GM21360 (cell line): ENCODE measurements around the gene TANC1.
"Not testable (repeated sequence)": the region's sequence is repeated elsewhere in the genome, so short reads cannot be mapped to it uniquely, and the experiment has no call there.

Experiments
- ATAC-seq: cut with Tn5 transposase; IDR thresholded peaks from one replicate; pipeline ENCODE4 v1.9.1; 2021; ENCODE audit warnings: mild to moderate bottlenecking, moderate library complexity; ENCODE audit not compliant: unreplicated experiment

The TANC1 gene

DNA sequence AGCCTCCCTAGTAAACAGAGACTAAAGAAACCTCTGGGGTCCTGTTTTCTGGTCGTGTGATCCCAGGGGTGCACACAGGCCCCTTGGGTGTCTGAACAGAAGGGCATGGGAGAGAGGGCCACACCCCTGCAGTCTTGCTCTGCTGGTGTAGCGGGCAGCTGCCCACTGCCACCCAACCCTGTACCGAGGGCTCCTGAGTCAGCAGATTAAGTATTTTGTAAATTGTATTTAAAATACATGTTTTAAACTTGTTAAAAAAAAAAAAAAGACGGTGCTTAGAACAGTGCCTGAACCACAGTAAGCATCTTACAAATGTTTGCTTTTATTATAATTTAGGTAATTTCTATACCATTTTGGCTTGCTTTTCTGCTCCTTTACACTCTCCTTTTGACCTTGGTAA, 113.7 kb downstream of the TANC1 start:
- no peak for ATAC-seq

DNA sequence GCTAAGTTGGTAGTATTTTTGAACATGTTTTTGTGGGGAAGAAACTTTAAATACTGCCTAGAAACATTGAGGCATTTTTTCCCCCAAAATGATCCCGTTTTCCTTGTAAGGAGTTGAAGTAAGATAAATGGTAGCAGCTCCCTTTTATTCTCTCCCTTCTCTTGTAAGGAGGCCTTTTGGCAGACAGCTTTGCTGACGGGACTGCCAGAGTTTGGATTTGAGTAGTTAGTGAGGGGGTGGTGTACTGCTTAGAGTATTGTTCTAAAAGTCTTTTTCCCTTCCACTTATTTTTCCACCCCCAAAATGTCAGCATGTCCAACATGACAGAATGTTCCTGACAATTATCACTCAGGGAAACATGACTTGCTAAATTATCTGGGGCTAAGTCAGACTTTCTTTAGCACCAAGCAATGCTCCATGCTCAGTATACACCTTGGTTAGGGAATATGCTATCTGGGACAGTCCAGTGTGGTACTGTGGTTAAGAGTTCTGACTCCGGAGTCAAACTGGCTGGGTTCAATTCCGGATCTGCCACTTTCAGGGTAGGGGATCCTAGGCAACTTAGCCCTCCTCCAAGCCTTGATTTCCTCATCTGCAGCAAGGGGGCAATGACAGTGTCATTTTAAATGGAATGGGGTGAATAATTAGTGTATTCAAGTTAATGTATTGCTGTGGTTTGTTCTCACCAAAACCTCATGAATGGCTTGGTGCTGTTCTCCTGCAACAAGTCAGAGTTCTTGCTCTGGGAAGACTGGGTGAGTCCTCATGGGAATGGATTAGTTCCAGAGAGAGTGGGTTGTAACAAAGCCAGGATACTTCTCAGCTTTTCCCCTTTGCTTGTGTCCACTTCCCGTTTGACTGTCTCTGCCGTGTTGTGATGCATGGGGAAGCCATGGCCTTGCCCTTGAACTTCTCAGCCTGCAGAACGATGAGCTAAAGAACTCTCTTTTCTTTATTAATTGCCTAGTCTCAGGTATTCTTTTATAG, 116.2 kb downstream of the TANC1 start:
- no peak for ATAC-seq

DNA sequence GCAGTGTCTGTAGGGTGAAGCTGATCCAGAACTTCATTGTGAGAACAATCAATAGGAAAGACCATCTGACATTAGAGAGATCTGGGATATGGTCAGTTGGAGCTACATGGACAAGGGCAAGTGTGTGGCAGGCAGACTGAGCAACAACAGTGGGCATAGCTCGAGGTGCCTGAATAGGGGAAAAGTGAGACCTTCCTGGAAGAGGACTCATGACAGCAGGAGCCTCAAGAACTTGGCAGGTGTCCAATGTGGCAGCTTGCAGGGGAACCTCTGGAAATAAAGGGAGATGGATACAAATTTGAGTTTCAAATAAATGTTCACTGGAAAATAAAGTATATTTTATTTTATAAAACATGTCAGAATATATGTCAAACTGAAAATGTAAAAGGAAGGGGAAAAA, 117.9 kb downstream of the TANC1 start:
- no peak for ATAC-seq

DNA sequence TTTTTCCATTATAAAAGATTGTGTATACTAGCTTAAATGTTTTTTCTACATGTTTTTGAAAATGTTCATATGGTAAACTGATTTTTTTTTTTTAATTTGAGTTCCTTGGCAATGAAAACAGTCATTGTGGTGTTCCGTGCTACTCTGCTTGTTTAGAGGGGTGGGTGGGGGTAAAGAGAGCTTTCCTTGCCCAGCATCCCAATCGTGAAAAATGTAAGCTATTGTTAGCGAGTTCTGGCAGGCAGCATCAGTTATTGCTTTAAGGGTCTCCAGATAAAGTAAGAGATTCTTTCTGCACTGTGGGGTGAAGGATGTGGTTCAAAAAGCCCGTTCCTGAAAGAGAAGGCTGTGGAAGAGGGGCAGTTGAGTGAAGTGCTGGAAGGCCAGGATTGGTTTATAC, 118.4 kb downstream of the TANC1 start:
- ATAC-seq, result no peak

DNA sequence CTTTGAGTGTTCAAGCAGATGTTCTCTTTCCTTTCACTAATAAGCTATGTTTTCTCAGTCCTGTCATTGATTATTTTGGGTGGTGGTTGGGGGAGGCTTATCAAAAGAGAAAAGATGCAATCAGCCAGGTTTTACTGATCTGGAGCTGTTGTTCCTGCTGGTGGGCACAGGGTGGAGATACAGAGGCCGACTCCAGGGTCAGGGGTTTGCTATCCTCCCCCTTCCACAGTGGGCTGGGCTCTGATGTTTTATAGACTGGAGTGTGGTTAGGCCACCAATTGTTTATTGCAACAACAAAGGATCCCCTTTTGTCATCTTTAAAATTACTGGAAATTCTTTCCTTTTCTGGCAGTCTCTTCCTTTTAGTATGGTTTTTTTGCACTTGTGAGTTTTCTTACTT, 120.5 kb downstream of the TANC1 start:
- ATAC-seq, result no peak

DNA sequence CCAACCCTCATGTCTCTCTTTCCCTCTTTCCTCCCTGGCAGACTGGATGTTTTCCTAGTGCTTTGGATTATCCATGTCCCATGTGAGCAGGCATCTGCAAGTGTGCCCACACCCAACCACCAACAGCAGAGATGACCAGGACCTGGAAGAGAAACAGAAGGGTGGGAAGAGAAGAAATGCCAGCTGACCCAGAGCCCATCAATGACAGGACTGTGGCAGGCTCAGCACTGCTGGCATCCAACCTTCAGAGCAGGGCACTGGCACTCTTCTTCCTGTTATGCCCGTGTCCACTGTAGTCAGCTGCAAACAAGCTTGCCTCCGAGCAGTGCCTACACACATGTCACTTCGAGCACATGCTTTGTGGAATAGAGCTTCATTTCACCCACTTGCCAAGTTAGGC, 121.1 kb downstream of the TANC1 start:
- ATAC-seq, result no peak

DNA sequence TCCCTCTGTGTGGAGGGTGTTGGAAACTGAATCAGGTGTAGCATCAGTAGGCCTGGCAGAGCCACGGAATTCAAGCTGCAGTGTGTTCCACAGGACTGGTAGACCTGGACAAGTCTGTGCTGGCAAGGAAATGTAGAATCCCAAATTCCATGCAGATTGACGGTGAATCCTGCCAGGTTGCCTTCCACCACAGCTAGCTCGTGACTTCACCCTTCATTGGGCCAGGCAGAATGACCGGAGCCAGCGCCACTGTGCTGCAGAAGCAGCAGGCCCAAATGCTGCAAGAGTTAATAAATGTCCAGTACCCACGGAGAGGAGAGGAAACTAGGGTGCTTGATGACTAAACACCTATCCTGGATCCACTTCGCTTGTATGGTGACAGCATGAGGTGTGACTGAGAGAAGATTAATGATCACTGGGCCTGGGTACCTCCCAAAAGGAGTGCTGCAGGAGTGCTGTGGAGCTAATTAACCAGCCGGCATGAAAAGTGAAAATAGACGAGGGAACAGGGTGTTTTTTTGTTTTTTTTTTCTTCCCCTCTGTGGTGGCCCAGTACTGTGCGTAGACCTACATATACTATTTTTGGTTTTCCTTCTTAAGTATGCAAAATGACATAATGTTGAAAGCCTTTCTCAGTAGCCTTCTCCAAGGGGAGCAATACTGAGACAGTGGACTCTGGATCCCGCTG, 122.2 kb downstream of the TANC1 start:
- no peak for ATAC-seq

DNA sequence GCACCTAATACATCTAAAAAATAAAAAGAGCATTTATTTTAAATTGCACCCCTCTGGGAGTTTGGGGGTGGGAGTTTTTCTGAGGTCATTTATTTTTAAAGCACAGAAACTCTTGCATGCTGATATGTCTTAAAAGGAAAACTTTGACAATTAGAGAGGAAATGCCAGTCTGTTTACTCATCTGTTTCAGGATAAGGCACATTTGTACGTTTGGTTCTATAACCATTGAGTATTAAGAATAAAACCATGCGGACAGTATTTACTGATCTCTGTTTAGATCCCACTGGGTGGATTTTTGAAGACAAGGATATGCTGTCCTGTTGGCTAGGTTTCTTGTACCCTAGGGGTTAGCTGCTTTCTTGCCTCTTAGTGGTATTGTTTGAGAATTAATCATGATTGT, 122.9 kb downstream of the TANC1 start:
- no peak for ATAC-seq

DNA sequence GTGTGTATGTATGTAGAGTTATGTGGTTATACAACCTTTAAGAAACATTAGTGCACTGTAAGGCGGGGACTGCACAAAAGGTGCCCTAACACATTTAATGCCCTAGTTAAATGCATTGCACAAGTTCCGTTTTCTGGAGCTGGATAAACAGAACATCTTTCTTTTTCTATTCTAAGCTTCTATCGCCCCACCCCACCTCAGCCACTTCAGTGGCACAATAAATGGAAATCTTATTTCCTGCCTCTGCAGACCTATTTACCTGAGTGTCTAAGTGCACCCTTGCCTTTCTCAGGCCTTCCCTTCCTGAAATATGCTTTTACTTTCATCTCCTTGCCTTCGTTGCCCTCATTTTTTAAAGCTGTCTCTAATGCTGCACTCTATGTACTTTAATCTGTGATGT, 123.5 kb downstream of the TANC1 start:
- peak; percentile 44 for ATAC-seq

DNA sequence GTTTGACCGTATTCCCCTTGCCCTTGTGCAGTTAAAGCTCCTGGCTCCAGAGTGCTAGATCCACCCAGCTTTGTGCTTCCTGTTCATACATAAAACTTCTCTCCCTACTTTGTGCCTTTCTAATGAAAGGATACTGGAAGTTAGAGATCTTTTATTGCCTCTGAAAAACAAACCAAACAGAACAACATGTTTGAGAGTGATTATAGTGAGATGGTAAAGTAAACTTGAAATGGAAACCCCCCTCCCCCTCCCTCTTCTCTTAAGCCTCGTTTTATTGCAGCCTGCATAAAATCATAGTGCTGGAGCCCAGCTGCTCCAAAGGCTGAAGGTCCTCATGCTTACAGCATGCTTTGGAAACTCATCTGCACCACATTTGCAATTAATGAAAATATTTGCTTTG, 125.1 kb downstream of the TANC1 start:
- no peak for ATAC-seq

DNA sequence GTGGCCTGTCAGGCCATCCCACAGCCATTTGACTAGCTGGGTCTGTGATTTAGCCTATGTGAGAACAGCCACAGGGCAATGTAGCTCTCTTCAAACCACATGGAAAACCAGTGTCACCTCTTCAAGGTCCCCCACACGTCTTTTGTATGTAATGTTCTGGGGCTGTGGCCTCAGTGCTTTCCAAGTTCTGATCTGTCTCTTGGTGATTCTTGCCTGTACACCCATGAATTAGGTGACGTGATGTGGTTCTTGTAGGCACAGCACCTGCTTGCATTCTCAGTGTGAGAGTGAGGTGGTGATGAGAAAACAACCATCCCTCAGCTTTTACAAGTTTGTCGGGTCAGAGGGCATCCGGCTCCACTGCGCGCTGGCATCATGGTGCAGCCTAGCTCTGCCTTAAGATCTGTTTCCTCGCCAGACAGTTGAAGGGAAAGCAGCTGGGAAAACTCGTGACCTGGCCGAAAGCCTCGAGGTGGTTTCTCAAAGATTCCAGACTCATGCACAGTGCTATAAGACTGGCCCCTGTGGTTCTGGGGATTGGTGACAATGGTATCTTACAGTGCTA, 125.8 kb downstream of the TANC1 start:
- no peak for ATAC-seq

DNA sequence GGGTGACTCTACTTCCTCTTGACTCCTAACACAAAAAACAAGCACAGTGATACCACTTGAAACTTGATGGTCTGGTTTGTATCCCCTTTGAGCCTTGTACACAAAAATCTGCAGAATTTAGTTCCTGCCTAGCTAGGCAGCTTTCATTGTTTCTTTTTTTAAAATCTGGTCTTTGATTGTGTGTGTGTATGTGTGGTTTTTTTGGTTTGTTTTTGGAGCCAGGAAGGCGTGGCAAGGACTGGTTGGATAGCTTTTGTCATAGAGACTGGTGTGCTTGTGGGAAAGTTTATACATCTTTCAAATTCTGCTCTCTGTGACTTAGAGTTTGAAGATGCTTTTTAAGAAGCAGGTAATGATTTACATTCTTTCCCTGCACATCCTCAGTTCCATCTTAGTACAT, 127.4 kb downstream of the TANC1 start:
- ATAC-seq, result no peak

DNA sequence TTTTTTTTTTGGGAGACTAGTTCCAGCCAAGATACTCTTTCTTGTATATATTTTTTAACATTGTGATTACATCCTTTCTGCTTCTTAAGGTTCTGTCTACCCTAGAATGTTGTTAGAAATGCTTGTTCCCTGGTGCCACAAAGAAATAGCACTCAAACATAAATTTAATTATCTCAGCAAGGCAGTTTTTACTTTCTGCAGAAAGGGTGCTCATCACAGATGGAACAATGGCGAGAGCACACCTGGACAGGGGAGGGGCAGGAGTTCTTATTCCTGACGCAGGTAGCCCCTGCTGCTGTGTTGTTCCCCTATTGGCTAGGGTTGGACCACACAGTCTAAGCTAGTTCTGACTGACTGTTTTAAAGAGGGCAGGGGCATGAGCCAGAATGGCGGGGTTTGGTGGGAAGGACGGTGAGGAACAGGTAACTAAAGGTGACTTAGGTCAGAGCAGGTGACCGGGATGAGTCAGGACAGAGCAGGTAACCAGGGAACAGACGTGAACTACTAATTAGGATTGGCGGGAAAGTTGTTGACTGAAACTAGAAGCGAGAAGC, 127.9 kb downstream of the TANC1 start:
- ATAC-seq, result not testable (repeated sequence)

DNA sequence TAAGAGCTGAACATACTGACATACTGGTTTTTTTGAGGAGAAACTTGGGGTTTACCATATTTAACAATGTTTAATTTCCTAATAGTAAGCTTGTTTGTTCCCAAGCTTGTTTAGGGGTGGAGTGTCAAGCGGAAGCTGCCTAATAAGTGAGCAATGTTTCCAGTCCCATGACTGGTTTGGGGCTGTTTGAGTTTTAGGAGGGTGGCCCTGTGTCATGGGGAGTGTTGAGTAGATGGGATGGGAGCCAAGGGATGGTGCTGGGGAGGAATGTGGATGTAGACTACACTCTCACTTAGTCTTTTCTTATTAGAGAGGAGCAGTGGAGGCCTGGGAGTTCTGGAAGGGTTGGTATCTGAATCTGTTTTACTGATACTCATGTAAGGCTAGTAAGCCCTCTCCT, 128.5 kb downstream of the TANC1 start:
- ATAC-seq, result no peak

DNA sequence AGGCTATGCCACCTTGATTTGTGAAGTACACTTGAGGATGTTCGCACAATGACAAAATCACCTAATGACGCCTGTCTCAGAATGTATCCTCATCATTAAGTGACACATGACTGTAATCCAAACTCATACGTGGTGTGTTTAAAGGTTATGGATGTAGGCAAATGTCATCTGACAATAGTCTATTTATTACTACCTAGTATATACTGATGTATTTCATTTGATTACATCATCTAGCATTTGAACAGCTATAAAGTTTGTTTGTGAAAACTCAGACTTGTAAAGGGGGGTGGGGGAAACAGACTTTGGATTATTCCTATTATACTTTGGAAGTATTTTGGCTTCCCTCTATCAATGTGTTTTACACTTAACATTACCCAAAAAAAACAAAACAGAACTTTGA, 129.9 kb downstream of the TANC1 start:
- no peak for ATAC-seq

DNA sequence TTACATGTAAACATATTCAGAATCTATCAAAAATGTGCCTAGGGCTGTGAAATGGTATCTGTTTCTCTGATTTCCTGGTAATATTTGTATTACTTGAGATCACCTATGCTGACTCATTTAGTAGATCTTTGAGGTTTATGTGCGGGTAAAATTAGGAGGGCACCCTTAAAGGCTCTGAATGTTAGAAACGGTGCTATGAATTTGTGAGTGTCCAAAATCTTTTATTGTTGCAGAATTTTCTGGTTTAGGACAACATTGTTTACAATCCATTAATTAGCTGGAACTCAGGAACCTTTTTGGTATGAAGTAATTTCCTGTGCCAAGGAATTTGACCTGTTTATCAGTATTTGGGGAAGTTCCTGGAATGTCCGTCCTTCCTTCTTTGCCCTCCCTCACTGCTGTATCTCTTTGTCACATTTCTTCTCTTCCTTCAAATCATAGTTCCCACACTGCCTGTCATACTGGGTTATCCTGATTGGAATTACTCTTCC, 130.5 kb downstream of the TANC1 start:
- ATAC-seq, result peak; percentile 48

DNA sequence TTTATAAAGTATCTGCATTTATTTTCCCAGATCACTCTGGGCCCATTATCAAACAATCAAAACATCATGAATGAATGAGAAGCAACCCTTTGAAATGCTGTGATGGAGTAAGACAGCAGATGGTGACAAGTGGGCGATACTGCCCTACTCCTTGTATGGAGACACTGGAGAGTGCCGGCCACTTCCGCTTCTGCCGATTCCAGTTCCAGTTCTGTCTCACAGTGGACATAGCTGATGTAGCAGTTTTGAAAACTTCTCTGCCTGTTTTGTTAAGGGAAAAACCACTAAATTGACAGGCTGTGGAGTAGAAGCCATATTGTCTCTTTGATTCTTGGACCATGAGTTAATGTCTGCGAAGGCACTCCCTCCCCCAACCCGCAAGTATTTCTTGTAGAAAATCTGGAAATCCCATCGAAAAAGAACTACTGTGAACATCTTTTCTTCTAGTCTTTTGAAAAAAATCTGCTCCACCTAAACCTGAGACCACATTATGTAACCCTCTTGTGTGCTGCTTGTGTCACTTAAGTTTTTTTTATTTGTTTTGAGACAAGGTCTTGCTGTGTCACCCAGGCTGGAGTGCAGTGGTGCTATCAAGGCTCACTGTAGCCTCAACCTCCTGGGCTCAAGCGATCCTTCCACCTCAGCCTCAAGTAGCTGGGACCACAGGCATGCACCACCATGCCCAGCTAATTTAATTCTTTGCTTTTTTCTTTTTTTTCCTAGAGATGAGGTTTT, 133.5 kb downstream of the TANC1 start:
- no peak for ATAC-seq

DNA sequence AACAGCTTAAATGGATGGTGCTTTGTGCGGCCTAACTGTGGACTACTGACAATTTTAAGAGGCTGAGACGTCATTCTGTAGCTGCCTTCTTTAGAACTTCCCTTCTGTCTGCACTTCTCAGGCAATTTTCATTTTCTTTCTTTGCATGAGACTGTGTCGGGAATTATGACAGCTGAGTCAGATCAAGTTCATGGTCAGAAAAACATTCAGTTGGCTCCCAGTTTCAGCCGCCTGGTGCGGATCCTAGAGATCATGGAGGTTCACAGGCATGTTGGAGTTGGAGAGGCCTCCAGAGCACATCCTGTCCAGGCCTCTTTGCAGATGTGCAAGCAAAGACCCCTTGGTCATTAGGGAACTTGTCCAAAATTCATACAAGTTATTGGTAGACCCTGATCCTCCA, 135.0 kb downstream of the TANC1 start:
- no peak for ATAC-seq

DNA sequence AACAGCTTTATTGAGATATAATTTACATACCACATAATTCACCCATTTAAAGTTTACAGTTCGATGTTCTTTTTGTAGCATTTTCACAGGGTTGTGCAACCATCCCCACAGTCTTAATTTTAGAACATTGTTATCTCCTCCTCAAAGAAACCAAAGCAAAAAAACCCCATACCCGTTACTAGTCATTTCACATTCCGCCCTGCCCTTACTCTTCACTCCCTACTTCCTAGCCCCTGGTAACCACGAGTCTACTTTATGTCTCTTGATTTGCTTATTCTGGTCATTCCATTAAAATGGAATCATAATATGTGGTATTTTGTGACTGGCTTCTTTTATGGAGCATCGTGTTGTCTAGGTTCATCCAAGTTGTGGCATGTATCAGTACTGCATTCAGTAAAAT, 137.7 kb downstream of the TANC1 start:
- ATAC-seq, result no peak

DNA sequence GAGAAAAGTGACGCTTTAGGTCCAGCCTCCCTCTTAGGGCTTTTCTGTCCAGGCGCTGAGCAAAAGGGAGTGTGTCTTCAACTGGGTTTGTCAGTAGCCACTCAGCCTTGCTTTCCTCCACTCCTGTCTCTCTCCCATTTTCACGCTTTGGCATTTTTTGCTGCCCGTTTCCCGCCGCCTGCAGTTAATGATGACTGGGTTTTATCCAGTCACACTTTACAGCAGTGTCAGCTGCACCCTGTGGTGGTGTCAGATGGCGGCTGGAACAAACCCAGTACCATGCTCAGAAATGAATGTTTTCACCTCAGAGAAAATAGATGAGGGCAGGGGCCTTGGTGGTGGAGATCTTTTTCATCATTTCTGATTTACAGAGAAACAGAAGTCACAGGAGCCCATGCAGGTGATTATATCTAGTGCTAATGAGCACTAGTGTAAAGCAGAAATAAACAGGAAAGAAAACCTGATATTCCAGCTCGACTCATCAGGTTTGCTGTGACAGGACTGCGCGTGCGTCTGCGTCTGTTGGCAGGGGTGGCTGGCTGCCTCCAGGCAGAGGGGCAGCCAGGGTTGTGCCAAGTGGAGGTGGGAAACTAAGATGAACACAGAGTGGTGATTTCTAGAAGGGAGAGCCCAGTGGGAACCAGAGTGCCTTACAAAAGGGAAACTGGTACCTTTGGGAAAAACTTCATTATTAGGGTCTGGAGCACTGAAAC, 139.9 kb downstream of the TANC1 start:
- no peak for ATAC-seq
